IPS-NIHi7 (cell line): Measurements from ENCODE around the gene CARS1.

Experiments
- DNase-seq: peaks from one replicate; pipeline ENCODE4 v3.0.0; 2012; ENCODE audit warnings: mixed read lengths; ENCODE audit errors: extremely low spot score

Gene CARS1

DNA sequence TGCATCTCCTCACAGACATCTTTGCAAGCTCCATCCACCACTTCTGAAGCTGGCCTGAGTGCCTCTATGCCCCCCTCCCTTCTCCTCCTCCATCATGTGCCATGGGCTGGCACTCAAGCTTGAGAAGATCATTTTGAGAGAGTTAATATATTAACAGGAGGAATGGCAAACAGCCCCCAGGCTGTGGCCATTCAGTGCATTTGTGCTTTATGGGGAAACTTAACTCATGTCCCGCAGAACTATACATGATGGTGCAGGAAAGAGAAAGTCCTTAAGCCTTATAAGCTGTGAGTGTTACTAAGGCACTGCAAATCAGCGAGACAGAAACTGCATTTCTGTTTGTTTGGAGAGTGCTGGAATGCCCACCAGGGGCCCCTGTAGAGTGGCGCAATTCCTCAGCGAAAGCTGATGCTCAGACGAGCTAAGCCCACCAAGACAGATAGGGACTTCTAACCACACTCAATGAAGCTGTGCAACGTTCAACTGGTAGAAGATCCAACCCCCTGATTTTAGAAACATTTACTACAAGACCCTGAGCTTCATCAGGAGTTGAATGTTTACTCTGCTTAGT is 101.2 kb downstream of the CARS1 start:
- peak; percentile 42 for DNase-seq

DNA sequence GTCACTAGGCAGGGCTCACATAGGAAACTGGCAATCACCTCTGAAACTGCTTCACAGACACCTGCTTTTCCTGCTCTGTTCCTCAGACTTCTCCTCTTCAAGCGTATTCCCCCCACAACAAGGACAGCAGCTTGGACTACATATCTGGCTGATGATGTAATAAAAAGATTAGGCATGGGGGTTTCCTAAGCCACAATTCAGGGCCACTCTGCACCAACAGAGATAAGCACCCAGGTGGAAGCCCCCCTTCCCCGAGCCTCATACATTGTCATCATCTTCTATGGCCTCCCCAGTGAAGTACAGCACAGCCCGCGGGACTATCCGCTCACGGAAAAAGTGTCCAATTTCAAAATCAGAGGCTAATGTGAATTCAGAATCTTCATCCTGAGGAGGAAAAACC is 103.0 kb downstream of the CARS1 start:
- DNase-seq = no peak

DNA sequence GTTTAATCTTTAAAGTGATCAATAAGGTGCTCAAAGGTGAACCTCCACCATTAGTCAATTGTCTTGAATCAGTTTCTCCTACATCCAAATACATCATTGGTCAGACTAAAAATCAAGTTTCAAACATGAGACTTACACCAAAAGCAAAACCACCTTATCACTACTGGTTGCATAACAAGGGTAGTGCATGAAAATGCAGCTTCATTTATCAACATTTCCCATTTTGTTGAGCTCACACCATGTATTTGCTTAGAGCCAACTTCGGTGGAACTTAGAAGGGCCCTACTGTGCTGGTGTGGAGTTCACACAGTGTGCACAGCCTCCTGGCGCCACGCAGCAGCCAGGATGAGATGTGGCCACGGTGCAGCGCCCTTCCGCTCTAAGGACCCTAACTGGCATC is 104.9 kb downstream of the CARS1 start:
- no peak for DNase-seq

DNA sequence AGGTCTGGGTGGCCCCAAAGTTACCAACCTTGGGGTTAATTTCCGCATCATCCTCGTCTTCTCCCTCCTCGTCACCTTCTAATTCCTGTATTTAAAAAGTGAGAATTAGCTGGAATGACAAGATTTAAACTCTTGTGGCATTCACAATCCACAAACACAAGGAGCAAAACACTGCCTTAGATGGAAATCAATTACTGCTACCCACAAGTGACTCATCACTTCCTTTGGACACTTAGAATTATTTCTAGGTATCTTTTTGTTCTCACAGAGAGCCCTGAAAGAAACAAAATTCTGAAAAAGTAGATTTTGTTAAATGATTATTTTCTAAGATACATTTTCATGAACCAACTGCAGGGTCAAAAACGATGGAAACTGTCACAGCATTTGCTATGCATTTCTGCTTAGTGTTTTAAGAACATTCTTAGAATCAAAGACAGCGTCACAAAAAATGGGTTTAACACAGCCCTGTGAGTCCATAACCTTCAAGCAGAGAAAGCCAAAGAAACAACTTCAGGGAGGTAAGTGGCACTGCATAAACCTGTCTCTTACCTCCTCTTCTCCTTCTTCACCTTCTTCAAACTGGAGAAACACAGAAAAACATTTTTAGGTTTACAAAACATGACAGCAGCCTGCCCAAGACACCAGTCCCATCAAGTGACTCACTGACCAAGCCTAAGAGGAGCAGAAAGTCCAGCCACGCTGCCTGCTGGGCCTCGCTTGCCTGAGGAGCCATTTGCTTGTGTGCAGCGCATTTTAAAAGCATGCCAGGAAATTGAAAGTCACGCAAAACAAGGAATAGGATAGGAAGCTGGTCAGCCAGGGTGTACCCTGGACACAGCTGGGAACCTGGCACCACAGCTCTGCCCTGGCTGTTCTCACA is 105.8 kb downstream of the CARS1 start:
- DNase-seq = no peak
